Skin of body (tissue), 2 donors: ENCODE data around the gene GLIPR2. TPM values are rescaled to one million over a fixed set of nuclear protein-coding genes. Genes with fewer than 3 reads are reported as not detected.
A peak's percentile ranks its signal among the peaks of the same experiment; 100 is the strongest.
"Not testable (repeated sequence)": the region's sequence is repeated elsewhere in the genome, so short reads cannot be mapped to it uniquely, and the experiment has no call there.

Experiments used
- DNase-seq: peaks from one replicate; lab custom pipeline; 2025; lab: John Stamatoyannopoulos, UW
- total RNA-seq: library from RNA; depleted of rRNA; stranded (reverse); fragments of >200 nt; gene quantifications from one replicate; pipeline ENCODE4 v1.2.3, GENCODE V29; 2014

The GLIPR2 gene
- total RNA-seq, 1 donor from 2014 or later = 28.6 TPM

DNA sequence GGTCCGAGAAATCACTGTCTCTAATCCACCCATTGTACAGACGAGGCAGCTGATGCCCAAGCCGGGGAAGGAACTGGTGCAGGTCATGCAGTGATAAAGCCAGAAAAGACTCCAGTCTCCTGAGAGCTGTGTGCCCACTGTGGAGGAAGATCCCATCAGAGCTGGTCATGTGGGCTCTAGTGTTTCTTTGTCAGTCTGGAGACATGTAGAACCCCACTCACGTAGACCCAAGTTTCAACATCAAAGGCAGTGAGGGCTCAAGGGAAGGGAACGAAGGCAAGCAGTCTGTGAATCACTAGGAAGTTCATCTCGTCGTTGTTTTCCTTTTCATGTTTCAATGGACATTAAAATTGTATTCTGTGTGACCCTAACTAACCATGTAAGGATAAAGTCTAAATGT is 14.6 kb upstream of the GLIPR2 start:
- DNase-seq = no peak

DNA sequence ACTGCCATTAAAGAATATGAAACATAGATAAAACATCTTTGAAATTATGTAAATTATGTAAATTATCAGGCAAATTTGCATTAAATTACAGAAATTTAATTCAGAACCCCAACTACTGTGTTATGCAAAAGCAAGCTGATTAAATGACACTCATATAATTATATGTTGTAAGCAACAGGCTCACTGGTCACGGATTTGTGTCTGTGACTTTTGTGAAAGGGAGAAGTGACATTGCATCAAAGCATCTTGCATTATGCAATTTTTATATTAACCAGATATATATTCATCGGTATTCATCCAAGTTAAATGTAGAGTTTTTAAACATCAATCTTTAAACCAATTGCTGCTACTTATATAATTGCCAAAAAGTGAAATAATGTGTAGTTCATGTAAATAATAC is 13.0 kb upstream of the GLIPR2 start:
- DNase-seq = no peak

DNA sequence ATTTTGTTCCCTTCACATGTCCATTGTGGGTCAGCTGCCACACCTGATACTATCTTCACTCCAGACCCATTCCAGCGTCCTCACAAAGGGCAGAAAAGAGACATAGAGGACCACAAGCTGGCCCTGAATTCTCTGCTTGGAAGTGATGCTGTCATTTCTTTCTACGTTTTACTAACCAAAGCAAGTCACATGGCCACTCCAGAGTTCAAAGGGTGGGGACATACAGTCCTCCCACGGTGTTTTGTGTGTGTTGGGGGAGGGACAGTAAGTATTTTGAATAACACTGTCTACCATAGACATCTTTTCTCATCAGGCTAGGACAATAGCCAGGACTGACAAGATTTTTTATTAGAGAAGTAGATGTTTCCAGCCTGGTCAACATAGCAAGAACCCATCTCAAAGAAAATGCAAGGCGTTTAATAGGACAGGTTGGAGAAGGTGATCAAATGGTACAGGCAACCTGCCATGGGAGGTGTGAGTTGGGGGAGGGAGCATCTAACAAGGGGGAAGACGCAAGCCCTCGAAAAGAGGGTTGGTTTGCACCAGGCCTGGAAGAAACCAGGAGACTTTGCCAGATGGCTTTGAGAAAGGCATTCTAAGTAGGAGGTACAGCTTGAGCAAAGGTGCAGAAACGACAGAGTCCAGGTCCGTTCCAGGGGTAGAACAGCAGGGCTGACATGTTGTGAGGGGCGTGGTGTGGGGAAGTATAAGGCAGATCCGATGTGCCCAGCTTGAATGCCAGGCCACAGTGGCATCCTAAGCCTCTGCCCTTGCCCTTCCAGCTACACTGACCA is 11.3 kb upstream of the GLIPR2 start:
- no peak for DNase-seq

DNA sequence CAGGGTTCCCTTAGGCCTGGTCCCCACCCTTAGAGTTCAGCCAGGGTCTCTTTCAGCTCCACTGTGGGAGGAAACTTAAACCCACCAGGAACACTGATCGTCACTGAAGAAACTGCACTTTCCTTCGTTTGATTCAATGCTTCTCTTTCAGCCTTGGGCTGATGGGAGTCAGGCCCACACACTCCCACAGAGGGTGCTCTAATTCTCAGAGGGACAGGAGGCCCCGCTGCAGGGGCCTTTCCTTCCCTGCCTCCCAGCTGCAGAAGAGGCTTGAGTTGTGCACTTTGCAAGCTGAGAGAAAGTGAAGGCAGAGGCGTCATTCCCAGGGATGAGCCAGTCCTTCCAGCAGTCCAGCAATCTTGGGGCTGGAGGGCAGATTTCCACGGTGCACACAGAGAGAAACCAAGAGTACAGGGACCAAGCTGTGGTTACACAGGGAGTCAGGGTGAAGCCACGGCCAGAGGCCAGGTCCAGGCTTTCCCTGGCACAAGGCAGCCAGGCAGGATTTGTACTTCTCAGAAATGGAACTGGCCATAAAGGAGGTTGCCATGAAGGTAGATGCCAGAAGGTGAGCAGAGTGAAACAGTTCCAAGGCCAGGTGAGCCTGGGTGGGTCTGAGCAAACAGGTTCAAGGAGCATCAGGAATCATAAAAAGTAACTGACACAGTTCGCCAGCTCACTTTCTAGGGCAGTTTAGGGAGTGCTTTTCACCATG is 10.4 kb upstream of the GLIPR2 start:
- no peak for DNase-seq

DNA sequence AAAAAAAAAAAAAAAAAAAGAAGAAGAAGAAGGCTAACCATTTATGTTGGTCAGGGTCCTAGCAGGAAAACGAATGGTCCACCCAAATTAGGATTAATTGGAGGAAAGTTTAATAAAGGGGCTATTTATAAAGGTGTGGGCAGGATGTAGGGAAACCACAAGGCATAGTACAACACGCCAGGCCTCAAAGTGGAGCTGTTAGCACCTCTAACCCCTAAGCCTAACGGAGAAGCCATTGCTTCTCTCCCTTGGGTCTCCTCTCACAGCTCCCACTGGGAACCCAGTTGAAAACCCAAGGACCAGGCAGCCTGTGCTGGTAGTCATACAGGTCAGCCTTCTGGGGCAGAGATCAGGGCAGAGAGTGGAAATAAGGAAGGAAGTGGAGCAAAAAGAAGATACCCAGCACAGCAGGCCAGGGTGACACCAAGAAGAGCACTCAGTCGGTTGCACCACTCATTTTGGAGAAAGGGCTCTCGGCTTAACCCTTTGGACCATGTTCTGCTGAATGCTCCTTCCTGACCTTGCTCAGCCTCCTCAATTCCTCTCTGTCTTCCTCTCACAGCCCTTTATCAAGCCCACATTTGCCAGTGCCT is 8.8 kb upstream of the GLIPR2 start:
- DNase-seq = no peak

- DNase-seq = no peak
These were observed 8.2 kb upstream of the GLIPR2 start for GRCh38 chr9:36128349-36128748.

- no peak for DNase-seq
These were observed 7.4 kb upstream of the GLIPR2 start for GRCh38 chr9:36129139-36129538.

- not testable (repeated sequence) for DNase-seq
These were observed 4.9 kb upstream of the GLIPR2 start for GRCh38 chr9:36131666-36132065.

DNA sequence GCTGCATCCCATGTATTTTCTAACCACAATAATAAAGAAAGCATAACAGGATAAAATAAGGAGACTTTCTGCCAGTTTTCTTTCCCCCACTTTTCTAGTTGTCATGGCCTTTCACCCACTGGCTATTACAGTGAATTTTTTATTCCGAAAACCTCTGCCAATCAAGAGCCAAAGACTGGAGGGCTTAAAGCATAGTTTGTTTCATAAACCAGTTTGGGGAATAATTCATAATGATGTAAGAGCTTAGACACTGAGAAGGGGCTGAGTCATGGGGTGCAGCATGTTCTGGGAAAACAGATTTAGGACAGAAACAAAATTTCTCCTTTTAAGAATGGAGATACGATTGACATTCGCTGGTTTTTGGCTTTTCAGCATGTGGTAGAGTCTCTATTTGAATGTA is 4.4 kb upstream of the GLIPR2 start:
- no peak for DNase-seq

DNA sequence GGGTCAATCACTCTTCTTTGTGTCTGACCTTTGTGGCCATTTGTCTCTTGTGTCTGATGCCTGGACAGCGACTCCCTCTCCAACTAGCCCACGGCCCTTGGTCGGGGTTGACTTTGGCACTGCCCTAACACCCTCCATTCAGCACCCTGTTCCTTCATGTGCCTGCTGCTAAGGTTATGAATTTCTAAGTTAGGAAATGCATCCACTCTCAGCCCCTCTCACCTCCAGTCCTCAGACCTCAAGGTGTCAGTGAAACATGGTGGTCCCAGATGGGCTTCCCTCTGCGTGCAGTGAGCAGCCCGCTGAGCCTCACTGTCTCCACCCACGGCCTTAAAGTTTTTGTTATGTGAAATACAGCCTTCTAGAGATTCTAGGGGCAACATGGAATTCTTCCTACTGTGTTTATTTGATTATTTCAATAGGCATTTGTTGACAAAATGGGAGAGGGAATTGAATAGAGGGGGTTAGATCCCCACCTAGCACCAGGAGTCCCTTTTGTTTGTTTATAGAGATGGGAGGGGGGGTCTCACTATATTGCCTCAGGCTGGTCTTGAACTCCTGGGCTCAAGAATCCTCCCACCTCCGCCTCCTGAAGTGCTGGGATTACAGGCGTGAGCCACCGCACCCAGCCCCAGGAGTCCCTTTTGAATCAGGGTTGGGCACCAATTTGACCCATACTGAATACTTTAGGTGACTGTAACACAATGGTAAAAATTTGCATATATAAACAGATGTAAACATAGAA is 1.6 kb upstream of the GLIPR2 start:
- no peak for DNase-seq

GRCh38 chr9:36135741-36136271 is 727 bp upstream of the GLIPR2 start:
- DNase-seq = no peak

DNA sequence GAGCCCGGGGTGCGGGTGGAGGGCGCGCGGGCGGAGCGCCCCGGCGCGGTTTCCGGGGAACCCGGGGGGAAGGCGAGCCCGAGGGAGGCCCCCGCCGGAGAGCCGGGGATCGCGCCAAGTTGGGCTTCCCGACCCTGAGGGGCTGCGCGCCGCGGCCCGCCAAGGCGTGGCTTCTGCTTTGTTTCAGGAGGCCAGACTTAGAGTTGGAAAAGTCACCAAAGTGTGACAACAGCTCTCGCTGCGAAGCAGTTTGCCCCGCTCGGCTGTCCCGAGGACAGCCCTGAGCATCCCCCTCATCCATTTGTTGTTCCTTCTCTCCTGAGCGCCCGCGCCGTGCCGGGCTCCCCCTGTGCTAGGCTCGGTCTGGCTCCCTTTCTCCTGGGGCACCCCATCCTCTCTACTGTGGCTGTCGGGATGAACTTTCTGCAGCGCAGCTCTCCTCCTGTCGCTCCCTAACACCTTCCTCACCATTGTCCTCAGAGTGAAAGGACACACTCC is 410 bp downstream of the GLIPR2 start:
- no peak for DNase-seq

GRCh38 chr9:36137392-36138004 is 965 bp downstream of the GLIPR2 start:
- peak; percentile 29 for DNase-seq

DNA sequence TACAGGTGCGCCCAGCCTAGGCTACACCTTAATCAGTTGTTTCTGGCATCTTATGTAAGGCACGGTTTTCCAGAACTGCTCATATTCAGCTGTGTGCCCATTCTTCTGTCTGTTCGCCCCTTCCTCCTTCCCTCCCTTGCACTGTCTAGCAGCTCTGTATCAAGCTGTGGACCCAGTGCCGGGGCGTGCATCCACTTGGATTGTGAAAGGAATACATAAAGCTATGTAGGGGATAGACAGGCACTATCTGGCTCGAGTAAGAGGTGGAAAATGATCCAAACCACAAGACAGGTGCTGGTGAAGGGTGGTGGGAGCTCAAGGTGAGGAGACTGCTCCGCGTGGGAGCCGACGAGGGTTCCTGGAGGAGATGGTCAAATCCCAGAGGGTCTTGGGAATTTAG is 2.0 kb downstream of the GLIPR2 start:
- no peak for DNase-seq

DNA sequence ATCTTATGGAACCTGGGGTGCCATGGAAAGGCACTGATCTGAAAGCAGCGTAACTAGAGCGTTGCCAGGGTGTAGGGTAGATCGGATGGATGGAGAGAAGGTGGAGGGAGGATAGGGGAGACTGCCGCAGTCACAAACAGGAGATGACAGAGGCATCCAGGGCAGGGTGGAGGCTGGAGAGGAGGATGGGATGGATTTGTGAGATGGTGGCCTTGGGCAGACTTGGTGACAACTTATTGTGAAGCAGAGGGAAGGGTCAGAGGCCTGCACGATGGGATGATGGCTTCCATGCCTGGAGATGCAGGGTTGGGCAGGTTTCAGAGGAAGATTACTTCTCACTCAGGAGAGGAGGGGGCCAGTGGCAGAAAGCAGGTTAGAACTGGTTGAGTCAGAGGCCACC is 2.4 kb downstream of the GLIPR2 start:
- no peak for DNase-seq

GRCh38 chr9:36140086-36141084 is 3.9 kb downstream of the GLIPR2 start:
- no peak for DNase-seq

GRCh38 chr9:36141288-36141687 is 4.8 kb downstream of the GLIPR2 start:
- no peak for DNase-seq

DNA sequence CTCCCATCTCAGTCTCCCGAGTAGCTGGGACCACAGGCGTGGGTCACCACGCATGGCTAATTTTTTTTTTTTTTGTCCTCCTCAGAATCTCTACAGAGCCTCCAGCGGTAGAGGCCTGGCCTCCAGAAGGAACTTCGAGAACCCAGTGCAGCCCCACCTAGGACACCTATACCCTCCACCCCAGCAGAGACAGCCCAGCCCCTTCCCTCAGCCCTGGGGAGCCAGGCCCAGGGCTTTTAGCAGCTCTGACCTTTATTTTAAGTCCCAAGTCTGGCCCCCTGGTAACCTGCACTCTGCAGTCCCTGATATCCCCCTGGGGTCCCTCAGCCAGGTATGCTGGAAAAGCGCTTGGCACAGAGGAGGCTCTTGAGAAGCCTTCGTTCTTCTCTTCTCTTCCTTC is 5.2 kb downstream of the GLIPR2 start:
- no peak for DNase-seq

DNA sequence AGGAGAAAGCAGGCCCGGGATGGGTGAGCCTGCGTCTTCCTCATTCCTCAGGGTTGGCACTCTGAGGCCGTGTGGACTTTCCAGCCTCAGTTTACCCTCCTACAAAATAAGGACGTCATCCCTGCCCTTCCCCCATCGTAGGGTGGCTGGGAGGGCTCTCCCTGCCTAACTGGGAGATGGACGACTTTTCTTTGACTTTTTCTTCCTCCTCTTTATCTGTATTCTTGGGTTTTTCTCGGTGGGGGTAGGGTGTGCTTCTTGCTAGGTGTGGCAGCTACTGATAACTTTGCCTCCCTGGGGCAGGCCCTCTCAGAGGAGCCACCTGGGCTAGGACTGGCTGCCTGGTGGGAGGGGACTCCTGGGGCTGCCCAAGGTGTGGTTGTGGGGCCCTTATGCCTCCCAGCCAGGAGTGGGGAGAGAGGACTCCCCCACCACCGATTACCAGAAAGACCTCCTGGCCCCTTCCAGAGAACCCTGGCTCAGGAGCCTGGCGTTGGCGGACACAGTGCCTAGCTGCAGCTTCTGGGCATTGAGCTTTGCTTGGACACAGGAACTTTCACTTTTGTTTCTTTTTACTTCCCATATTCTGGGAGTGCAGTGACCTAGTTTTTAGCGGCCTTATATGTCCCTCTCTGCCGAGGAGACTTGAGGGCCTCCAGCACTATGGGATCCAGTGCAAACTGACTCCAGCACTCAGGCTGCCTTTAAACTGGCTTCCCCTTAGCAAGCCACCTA is 6.1 kb downstream of the GLIPR2 start:
- no peak for DNase-seq
